GM18508 (cell line): ENCODE results near the gene TPP1.

ENCODE experiments used
- ATAC-seq: cut with Tn5 transposase; IDR thresholded peaks from one replicate; pipeline ENCODE4 v1.9.1; 2021; ENCODE audit warnings: moderate number of reproducible peaks; ENCODE audit not compliant: insufficient read depth, unreplicated experiment

Gene TPP1

DNA sequence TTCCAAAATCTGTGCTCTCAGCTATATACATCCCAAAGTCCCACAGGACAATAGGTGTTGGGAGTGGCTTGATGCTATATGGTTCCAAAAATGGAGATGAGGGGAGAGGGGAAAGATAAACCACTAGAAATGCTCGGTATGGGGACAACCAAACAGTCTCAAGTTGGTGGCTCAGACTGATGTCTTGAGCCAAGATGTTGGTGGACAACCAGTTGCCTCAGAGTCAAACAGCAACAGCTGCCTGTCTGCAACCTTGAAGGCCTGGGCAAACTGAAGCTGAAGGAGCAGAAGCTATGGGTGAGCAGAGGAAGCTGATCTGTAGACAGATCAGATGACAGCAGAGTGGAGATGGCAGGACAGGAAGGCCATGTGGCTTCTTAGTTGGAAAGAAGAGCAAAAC is 19.8 kb downstream of the TPP1 start:
- ATAC-seq, result no peak

DNA sequence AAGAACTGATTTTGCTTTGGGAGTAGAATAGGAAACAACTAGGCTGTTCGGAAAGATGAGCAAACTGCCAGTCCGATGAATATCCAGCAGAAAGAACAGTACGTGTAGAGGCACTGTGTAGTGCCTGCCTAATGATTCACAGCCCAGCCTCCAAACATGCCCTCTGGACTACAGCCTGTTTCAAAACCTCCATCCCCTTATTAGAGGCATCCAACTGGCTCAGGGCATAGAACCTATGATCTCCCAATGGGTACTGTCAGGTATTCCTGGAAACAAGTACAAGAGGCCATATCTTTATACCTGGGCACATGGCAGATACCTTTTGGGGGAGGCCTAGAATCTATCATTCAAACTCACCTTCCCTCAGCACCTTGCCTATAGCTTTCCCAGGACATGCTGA is 20.7 kb downstream of the TPP1 start:
- ATAC-seq, result no peak

DNA sequence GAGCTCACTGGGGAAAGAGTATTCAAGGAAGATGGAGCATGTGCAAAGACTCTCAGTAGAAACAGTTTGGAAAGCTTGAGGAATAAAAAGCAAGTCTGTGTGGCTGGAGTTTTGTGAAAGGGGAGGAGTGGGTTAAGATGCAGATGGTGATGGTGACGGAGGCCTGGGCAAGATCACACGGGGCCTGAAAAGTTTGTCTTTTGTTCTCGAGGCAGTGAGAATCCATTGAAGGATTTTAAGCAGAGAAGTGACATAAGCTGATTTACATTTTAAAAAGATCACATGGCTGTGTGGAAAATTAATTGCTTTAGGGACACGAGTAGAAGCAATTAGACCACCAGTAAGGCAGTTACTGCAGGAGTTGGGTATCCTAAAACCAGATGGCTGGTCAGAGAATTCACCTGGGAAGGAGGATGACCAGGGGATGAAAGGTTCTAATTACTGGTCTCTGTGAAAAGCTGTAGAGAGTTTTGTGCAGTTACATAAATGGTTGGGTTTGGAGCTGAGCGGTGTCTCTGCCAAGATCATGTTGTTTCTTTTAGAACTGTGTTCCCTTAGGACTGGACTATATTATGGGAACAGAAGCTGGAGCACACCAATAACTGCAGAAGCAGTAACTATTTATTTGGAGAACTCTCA is 22.9 kb downstream of the TPP1 start:
- no peak for ATAC-seq

DNA sequence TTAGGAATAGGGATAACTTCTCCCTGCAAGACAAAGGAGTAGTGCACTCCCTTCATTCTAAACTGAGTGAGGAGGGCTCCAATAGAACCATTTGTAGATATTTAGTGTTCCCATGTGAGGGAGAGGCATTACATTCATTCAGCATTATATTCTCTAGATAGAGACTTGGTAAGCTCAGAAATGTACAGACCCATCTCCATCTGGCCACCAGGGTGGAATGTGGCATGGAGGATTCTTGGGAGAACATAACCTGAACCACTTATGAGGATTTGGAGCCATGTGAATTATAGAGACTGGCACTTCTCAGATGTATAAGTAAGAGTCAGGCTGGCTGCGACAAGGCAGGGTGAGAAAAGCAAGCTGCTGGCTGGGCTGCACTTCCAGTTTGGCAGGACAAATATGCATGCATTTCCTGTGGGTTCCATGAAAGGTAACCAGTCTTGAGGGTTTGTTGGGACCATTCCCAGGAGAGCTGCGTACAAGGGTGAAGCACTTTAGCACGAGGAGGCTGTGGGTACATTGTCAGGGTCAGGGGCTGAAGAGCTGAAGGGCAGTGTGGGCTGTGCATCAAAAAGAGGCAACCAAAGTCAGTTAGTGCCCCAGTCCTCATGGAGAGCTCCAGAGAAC is 25.0 kb downstream of the TPP1 start:
- no peak for ATAC-seq

DNA sequence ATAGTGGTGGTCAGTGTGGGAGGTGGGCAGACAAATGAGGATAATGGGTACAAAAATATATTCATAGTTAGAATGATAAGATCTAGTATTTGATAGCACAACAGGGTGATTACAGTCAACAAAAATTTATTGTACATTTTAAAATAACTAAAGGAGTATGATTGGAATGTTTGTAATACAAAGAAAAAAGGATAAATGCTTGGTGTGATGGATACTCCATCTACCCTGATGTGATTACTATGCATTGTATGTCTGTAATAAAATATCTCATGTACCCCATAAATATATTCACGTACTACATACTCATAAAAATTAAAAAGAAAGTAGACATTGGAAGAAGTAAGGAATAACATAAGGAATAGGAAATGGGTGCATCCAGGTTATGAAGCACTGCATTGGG is 31.2 kb downstream of the TPP1 start:
- ATAC-seq, result no peak

DNA sequence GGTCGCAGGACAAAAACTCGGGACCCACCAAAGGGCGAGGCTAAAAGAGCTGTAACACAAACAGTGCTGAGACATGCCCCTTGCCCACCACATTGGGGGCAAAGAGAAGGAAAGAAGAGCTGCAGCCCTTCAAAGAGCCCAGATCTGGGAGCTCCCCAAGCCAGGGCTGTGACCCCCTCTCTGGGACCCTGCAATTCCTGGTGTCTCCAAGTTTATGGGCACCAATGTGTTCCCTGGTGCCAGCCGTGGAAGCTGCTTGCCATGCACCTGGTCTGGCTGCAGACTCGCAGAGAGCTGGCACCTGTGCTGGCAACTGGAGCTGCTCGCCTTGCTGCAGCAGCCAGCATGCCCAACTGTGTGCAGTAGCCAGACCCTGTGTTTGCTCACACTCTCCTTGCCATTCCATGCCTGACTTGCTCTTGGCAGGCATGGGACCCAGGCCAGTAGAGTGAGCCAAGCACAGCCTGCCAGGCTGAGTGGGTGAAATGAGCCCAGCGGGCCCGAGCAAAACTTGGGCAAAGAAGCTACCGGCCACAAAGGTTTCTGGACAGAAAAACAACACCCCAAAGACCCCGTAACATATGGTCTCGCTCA is 31.8 kb downstream of the TPP1 start:
- ATAC-seq, result no peak

DNA sequence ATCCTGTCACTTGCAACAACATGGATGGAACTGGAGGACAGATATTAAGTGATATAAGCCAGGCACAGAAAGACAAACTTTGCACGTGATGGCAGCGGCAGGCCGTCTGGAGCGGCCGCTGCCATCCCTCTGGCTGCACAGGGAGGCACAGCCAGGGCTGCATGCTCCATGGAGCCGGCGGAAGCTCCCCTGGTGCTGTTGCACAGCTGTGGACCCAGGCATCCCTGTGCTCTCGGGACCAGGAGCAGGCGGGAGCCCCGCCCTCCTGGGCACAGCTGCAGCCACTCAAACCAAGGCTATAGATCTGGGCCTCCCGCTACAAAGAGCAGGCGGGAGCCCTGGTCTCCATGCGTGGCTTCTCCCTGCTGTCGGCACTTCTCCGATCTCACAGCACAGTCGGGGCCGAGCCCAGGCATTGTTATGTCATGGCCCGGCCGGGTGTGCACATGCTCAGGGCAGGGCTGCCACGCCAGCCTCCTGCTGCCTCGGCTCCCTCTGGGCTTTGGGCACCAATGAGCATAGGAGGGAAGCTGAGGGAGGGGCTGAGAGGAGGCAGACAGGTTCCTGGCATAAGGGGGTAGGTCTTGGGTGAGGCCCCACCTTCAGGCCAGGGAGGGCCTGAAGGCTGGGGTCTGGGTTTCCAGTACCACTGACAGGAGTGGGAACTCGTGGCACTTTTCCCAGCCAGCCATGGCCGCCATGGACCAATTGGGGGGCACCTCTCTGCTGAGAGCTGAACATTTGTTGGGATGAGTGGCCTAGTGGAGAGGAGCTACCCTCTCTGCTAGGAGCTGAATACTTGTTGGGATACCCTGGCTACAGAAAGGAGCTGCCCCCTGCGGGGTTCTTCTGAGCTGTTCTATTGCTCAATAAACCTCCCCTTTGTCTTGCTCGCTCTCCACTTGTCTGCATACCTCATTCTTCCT is 32.5 kb downstream of the TPP1 start:
- no peak for ATAC-seq

DNA sequence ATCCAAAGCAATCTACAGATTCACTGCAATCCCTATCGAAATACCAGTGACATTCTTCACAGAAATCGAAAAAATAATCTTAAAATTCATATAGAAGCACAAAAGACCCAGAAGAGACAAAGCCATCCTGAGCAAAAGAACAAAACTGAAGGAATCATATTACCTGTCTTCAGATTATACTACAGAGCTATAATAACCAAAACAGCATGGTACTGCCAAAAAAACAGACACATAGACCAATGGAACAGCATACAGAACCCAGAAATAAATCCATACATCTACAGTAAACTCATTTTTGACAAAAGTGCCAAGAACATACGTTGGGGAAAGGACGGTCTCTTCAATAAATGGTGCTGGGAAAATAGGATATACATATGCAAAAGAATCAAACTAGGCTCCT is 34.7 kb downstream of the TPP1 start:
- ATAC-seq, result no peak

DNA sequence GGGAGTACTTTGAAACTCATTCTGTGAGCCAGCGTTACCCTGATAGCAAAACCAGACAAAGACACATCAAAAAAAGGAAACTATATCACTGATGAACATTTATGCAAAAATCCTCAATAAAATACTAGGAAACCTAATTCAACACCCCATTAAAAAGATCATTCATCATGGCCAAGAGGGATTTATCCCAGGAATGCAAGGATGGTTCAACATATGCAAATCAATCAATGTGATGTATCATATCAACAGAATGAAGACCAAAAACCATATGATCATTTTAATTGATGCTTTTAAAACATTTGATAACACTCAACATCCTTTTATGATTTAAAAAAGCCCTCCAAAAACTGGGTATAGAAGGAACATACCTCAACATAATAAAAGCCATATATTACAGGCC is 35.6 kb downstream of the TPP1 start:
- ATAC-seq, result no peak

DNA sequence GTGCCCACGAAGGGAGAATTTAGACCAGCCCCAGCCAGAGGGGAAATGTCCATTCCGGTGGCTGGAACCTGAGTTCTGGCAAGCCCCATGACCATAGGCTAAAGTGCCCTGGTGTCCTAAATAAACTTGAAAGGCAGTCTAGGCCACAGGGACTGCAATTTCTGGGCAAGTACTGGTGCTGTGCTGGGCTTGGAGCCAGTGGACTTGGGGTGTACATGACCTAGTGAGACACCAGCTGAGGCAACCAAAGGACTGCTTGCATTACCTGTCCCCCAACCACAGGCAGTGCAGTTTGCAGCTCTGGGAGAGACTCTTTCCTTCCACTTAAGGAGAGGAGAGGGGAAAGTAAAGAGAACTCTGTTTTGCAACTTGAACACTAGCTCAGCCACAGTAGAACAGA is 39.5 kb downstream of the TPP1 start:
- ATAC-seq, result no peak

DNA sequence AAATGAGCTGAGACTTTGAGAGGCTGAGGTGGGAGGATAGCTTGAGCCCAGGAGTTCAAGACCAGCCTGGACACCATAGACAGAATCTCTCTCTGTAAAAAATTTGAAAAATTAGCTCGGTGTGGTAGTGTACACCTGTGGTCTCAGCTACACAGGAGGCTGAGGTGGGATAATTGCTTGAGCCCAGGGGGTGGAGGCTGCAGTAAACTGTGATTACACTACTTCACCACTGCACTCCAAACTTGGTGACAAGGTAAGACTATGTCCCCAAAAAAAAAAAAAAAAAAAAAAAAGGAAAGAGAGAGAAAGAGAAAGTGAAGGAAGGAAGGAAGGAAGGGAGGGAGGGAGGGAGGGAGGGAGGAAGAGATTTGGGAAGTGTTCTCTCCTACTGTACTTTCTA is 41.1 kb downstream of the TPP1 start:
- no peak for ATAC-seq

DNA sequence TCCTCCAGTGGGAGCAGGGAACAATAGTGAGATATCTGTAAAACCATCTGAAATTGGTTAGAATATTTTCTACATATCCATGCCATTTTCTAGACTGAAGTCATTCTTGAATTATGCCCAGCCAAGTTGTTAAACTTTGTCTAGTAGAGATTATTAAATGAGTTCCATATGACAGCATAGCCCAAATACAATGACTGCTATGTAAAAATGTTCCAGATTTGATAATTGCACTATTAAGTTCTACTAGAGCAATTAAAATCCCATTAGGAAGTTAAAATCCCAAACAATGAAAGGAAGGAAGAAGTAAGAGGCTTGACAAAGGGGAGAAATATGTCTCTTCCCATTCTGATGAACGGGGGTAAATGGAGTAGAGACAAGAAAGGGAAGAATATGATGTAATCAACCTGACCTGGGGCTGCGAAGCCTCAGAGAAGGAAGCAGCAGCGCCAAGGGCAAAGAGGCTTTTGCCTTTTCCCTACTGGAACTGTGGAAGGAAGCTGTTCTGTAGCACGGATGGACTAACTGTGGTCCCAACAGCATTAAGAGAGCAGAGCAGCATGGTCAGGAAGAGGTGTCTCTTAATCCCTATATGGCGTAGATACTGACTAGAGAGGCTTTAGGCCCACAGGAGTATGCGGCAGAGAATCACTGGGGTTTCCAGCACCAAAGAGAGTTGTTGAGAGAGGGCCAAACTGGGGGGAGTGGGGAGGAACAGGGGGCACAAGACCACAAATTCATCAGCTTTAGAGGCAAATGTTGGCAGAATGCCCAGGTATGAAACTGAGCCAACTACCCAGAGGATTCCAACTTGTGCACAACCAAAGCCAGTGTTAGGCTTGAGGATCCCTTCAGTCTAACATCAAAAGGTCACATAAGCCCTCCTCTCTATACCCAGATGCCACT is 42.5 kb downstream of the TPP1 start:
- no peak for ATAC-seq

DNA sequence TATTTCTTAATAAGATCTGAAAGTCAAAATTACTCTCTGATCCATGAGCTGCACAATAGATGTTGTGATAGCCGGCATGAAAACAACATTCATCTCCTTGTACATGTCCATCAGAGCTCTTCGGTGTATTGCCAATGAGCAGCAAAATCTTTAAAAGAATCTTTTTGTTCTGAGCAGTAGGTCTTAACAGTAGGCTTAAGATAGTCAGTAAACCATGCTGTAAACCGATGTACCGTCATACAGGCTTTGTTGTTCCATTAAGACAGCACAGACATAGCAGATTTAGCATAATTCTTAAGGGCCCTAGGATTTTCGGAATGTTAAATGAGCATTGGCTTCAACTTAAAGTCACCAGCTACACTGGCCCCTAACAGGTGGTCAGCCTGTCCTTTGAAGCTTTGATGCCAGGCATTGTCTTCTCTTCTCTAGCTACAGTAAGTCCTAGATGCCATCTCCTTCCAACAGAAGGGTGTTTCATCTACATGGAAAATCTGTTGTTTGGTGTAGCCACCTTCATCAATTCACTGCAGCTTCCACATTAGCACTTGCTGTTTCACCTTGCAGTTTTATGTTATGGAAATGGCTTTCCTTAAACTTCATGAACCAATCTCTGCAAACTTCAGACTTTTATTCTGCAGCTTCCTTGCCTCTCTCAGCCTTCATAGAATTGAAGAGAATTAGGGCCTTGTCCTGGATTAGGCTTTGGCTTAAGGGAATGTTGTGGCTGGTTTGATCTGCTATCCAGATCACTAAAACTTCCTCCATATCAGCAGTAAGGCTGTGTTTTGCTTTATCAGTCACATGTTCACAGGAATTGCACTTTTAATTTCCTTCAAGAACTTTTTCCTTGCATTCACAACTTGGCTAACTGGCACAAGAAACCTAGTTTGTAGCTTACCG is 44.2 kb downstream of the TPP1 start:
- ATAC-seq, result no peak

DNA sequence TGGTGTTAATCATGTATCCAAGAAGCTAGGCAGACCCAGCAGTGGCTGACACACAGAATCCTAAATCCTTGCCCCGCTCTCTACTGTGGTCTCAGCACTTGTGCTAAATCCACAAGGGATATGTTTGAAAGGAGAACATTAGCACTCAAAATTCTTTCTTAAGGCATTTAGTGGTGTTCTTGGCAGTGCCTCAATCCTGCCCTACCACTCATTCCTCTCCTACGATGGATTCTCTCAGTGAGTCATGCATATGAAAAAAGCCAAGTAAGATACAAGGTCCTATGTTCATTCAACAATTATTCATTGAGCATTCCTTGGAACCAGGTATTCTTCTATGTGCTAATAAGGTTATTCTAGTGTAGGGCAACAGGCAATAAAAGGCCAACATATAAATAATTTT is 47.0 kb downstream of the TPP1 start:
- no peak for ATAC-seq

DNA sequence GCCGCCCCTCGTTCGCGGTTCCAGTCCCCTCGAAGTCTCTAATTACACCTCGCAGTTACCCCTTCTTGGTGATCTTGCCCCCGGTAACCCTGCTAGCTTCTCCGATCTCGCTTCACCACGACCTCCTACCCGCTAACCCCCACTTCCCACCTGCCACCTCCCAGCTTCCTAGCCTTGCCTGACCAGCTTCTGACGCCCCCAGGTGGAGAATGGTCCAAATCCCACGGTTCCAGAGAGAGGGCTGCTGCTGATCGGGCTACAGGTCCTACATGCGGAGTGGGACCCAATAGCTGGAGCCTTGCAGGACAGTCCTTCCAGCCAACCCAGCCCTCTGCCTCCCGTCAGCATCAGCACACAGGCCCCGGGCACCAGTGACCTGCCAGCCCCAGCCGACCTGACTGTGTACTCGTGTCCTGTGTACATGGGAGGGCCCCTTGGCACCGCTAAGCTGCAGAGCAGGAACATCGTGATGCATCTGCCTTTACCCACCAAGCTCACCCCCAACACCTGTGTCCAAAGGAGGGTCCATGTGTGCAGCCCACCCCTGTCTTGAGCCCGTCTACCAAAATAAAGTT is 47.7 kb downstream of the TPP1 start:
- ATAC-seq, result no peak

DNA sequence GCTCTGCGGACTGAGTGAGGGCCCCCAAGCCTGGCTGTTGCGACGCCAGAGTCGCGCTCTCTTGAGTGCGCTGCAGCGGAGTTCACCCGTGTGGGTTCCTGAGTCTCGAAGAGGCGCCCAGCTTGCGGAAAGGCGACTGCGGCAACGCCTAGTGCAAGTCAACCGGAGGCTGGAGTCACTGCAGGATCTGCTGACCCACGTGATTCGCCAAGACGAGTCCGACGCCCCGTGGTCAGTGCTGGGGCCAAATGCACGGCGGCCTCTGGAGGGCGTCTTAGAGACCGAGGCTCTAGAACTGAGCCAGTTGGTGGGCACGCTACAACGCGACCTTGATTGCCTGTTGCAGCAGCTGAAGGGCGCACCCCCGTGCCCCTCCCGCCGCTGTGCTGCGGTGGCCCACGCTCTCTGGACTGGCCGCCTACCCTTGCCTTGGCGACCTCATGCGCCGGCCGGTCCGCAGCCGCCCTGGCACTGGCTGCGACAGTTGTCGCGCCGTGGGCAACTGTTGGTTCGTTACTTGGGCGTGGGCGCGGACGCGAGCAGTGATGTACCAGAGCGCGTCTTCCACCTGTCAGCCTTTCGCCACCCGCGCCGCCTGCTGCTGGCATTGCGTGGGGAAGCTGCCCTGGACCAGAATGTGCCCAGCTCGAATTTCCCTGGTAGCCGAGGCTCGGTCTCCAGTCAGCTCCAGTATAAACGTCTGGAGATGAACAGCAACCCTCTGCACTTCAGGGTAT is 48.4 kb downstream of the TPP1 start:
- ATAC-seq, result no peak

DNA sequence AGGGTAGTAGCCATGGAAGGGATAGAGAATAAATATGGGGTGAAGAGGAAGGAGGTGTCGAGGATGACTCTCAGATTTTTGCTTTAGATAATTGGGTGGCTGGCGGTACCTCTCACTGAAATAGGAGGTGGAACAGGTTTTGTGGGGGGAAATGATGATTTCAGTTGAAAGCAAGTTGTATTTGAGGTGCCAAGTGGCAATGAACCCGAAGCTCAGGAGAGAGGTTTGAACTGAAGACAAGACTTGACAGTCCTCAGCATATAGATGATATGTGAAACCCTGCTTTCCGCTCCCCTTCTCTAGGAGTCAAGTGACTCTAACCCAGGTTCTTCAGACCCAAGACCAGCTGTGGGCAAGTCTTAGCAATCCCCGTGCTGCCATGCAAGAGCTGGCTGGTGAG is 49.5 kb downstream of the TPP1 start:
- ATAC-seq, result no peak
